Neuronal stem cell (in vitro differentiated cells): ENCODE measurements around the gene MYD88.

Experiments
- DNase-seq: peaks from one replicate; pipeline ENCODE4 v3.0.0-alpha.2; 2013; ENCODE audit warnings: low spot score
- H2AFZ ChIP-seq: one replicate; pipeline ENCODE4 v1.6.1; 2013; ENCODE audit warnings: mild to moderate bottlenecking, low read length, inconsistent platforms
- H2AK5ac ChIP-seq: 2 replicates; pipeline ENCODE4 v1.6.1; 2013; ENCODE audit warnings: low read depth, mild to moderate bottlenecking, inconsistent platforms, low read length, moderate library complexity, mixed read lengths
- H2BK120ac ChIP-seq: 2 replicates; pipeline ENCODE4 v1.6.1; 2013; ENCODE audit warnings: low read depth, mild to moderate bottlenecking, inconsistent platforms, low read length, moderate library complexity, mixed read lengths
- H2BK12ac ChIP-seq: one replicate; pipeline ENCODE4 v1.6.1; 2013; ENCODE audit warnings: low read length, inconsistent platforms
- H2BK15ac ChIP-seq: 2 replicates; pipeline ENCODE4 v1.6.1; 2013; ENCODE audit warnings: mild to moderate bottlenecking, low read length, inconsistent platforms, mixed read lengths
- H2BK5ac ChIP-seq: one replicate; pipeline ENCODE4 v1.6.1; 2013; ENCODE audit warnings: inconsistent platforms, mild to moderate bottlenecking, low read length, moderate library complexity
- H3K14ac ChIP-seq: one replicate; pipeline ENCODE4 v1.6.1; 2013; ENCODE audit warnings: low read length, inconsistent platforms
- H3K18ac ChIP-seq: 2 replicates; pipeline ENCODE4 v1.6.1; 2013; ENCODE audit warnings: low read length, inconsistent platforms
- H3K23ac ChIP-seq: 2 replicates; pipeline ENCODE4 v1.6.1; 2013; ENCODE audit warnings: low read depth, mild to moderate bottlenecking, mixed read lengths, low read length, inconsistent platforms; ENCODE audit not compliant: poor library complexity
- H3K27ac ChIP-seq: replicated peaks from 3 replicates; pipeline ENCODE4 v1.5.1; 2013; ENCODE audit warnings: low read length, inconsistent platforms
- H3K27me3 ChIP-seq, 3 experiments: 2 replicates each; pipeline ENCODE4 v1.6.1; 2013; ENCODE audit warnings: low read length in 3 of 3, mild to moderate bottlenecking in 2 of 3, inconsistent platforms in 1 of 3, low read depth in 1 of 3, mixed read lengths in 1 of 3, moderate library complexity in 1 of 3; ENCODE audit not compliant: control insufficient read depth in 3 of 3, insufficient read depth in 3 of 3
- H3K36me3 ChIP-seq, 2 donors: replicated peaks in 1 of 2; 2 replicates each; pipeline ENCODE4 v1.6.1; 2013; ENCODE audit warnings: low read length in 2 of 2; ENCODE audit not compliant: control insufficient read depth in 2 of 2, insufficient read depth in 2 of 2
- H3K4ac ChIP-seq: 2 replicates; pipeline ENCODE4 v1.6.1; 2013; ENCODE audit warnings: inconsistent platforms, mild to moderate bottlenecking, low read length, moderate library complexity
- H3K4me1 ChIP-seq, 2 donors: 1 replicate in 1 of 2; 2 replicates in 1 of 2; pipeline ENCODE4 v1.6.1; 2013; ENCODE audit warnings: low read length in 2 of 2, low read depth in 1 of 2; ENCODE audit not compliant: control insufficient read depth in 2 of 2, insufficient read depth in 1 of 2
- H3K4me2 ChIP-seq: one replicate; pipeline ENCODE4 v1.6.1; 2013; ENCODE audit warnings: mild to moderate bottlenecking, low read length, inconsistent platforms; ENCODE audit not compliant: insufficient read depth, poor library complexity, severe bottlenecking
- H3K4me3 ChIP-seq, 2 donors: 2 replicates each; pipeline ENCODE4 v1.5.1; 2013; ENCODE audit warnings: low read length in 2 of 2, mild to moderate bottlenecking in 2 of 2, inconsistent platforms in 1 of 2, moderate library complexity in 1 of 2
- H3K79me1 ChIP-seq: one replicate; pipeline ENCODE4 v1.6.1; 2013; ENCODE audit warnings: low read depth, mild to moderate bottlenecking, inconsistent platforms, low read length, moderate library complexity
- H3K9ac ChIP-seq: one replicate; pipeline ENCODE4 v1.6.1; 2013; ENCODE audit warnings: mild to moderate bottlenecking, low read depth, low read length, inconsistent platforms; ENCODE audit not compliant: poor library complexity
- H3K9me3 ChIP-seq, 2 donors: replicated peaks in 1 of 2; 2 replicates each; pipeline versions ENCODE3 to v1.6.1; 2013; ENCODE audit warnings: low read length in 2 of 2, mild to moderate bottlenecking in 2 of 2, inconsistent platforms in 1 of 2, low read depth in 1 of 2, mixed read lengths in 1 of 2, moderate library complexity in 1 of 2; ENCODE audit not compliant: control insufficient read depth in 2 of 2, insufficient read depth in 1 of 2
- H4K8ac ChIP-seq: one replicate; pipeline ENCODE4 v1.6.1; 2013; ENCODE audit warnings: low read depth, mild to moderate bottlenecking, inconsistent platforms, low read length, moderate library complexity
- H4K91ac ChIP-seq: one replicate; pipeline ENCODE4 v1.6.1; 2013; ENCODE audit warnings: low read length, low read depth, mild to moderate bottlenecking, inconsistent platforms; ENCODE audit not compliant: poor library complexity
- WGBS, 2 donors: extraction: QIAGEN DNeasy Blood & Tissue Kit; methylation state at CpG; one replicate each; pipeline ENCODE4 v1.1.7; 2013; ENCODE audit warnings: missing lambda C conversion rate in 2 of 2, mixed read lengths in 1 of 2; ENCODE audit not compliant: insufficient read length in 2 of 2, insufficient replicate concordance in 1 of 2; ENCODE audit errors: extremely low coverage in 2 of 2; 5-methylcytosine and 5-hydroxymethylcytosine counted together

MYD88 gene

GRCh38 chr3:38149708-38150107, 11.2 kb downstream of the MYD88 start:
- no peaks in the 10 kb centered on the region for H3K27me3 ChIP-seq
- no peak overlapping the region for H3K4me2 ChIP-seq
- no peak overlapping the region for H2BK12ac ChIP-seq
- no peak overlapping the region for H2BK120ac ChIP-seq
- no peak overlapping the region for H2AFZ ChIP-seq
- H3K9ac ChIP-seq, result no peak overlapping the region
- no peak overlapping the region for H3K4me3 ChIP-seq
- WGBS, 2 donors, result no CpG with 5 or more reads among the region's 3 CpGs
- no peak overlapping the region for H2AK5ac ChIP-seq
- no peak overlapping the region for H3K18ac ChIP-seq
- no peak overlapping the region for H2BK15ac ChIP-seq
- no peak overlapping the region for H3K27ac ChIP-seq
- DNase-seq, result no peak
- no peak overlapping the region for H2BK5ac ChIP-seq
- H3K79me1 ChIP-seq, result no peaks in the 10 kb centered on the region
- no peak overlapping the region for H3K14ac ChIP-seq
- peak overlapping the region; percentile 50 for H4K91ac ChIP-seq
- H4K8ac ChIP-seq, result no peak overlapping the region
- H3K4ac ChIP-seq, result no peak overlapping the region
- no peak overlapping the region for H3K23ac ChIP-seq
- H3K9me3 ChIP-seq, result peaks cover 3% of the 10 kb centered on the region in 2 donors
- H3K36me3 ChIP-seq, result no peaks in the 10 kb centered on the region
- H3K4me1 ChIP-seq, result no peaks in the 10 kb centered on the region

DNA sequence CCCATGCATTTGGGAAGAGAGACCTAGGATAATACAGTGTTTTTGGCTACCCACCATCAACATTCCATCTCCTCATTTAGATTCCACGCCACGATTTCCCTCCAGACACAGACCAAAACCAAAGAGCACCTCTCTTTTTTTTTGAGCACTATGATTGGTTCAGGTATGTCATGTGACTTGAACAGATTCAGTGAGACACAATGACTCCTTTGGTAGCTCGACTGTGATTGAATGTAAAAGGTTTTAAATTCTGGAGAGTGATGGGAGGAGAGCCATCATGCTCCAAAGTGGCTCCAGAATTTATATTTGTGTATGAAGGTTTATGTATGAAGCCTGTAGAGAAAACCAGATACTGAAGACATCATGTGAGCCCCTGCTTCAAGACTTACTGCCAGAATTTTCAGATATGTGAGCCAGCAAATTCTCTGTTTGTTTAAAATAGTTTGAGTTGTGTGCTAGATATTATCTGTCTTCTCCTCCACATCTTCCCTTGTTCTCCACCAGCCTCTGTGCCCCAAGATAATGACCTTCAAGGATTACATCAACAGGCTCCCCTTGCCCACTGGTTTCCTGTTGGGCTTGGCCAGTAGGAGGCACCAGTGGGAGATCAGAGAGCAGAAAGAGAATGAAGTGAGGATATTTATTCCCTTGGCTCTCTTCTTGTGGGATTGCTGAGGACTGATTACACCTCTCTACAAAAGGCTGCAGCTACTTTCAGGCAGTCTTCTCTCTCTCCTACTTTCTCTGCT, 12.5 kb downstream of the MYD88 start:
- Histone ChIP-seq H3K18ac (no peak overlapping the region), H2BK12ac (no peak overlapping the region), H3K23ac (no peak overlapping the region), H3K9me3 (peaks cover 3% of the 10 kb centered on the region in 2 donors), H3K9ac (no peak overlapping the region), H3K79me1 (no peaks in the 10 kb centered on the region), H3K4me2 (no peak overlapping the region), H2BK15ac (no peak overlapping the region), H2BK120ac (no peak overlapping the region), H3K27ac (no peak overlapping the region), H4K8ac (no peak overlapping the region), H3K27me3 (no peaks in the 10 kb centered on the region), H4K91ac (no peak overlapping the region), H3K14ac (no peak overlapping the region), H2AK5ac (no peak overlapping the region), H2AFZ (peak overlapping the region; percentile 32), H2BK5ac (no peak overlapping the region), H3K36me3 (no peaks in the 10 kb centered on the region), H3K4me1 (no peaks in the 10 kb centered on the region), H3K4ac (no peak overlapping the region), H3K4me3 (no peak overlapping the region)
- DNase-seq, result no peak
- no CpG with 5 or more reads among the region's 3 CpGs for WGBS, 2 donors

- no peak overlapping the region for H2BK5ac ChIP-seq
- H3K23ac ChIP-seq, result no peak overlapping the region
- H2BK12ac ChIP-seq, result no peak overlapping the region
- H3K18ac ChIP-seq, result no peak overlapping the region
- H2AK5ac ChIP-seq, result no peak overlapping the region
- DNase-seq, result no peak
- H3K79me1 ChIP-seq, result no peaks in the 10 kb centered on the region
- H2BK120ac ChIP-seq, result no peak overlapping the region
- no peak overlapping the region for H3K4ac ChIP-seq
- no peak overlapping the region for H3K14ac ChIP-seq
- H2AFZ ChIP-seq, result no peak overlapping the region
- H3K27me3 ChIP-seq, result no peaks in the 10 kb centered on the region
- H3K4me2 ChIP-seq, result no peak overlapping the region
- H3K9me3 ChIP-seq, result peaks cover 0 to 2% of the 10 kb centered on the region in 2 donors
- no peaks in the 10 kb centered on the region for H3K36me3 ChIP-seq
- no peak overlapping the region for H4K91ac ChIP-seq
- no peak overlapping the region for H2BK15ac ChIP-seq
- WGBS, 2 donors, result no CpG with 5 or more reads among the region's 3 CpGs
- H3K9ac ChIP-seq, result no peak overlapping the region
- no peak overlapping the region for H3K27ac ChIP-seq
- no peak overlapping the region for H3K4me3 ChIP-seq
- H3K4me1 ChIP-seq, result no peaks in the 10 kb centered on the region
- no peak overlapping the region for H4K8ac ChIP-seq
Observed at GRCh38 chr3:38151667-38152265, 13.3 kb downstream of the MYD88 start.

GRCh38 chr3:38152609-38153008, 14.1 kb downstream of the MYD88 start:
- Histone ChIP-seq H2BK12ac (no peak overlapping the region), H3K36me3 (no peaks in the 10 kb centered on the region), H2BK5ac (no peak overlapping the region), H4K8ac (no peak overlapping the region), H3K79me1 (no peaks in the 10 kb centered on the region), H4K91ac (no peak overlapping the region), H3K4ac (no peak overlapping the region), H2AFZ (peak overlapping the region; percentile 48), H3K4me2 (no peak overlapping the region), H2BK15ac (no peak overlapping the region), H3K27ac (no peak overlapping the region), H3K9ac (no peak overlapping the region), H2AK5ac (no peak overlapping the region), H3K4me3 (no peak overlapping the region), H3K23ac (no peak overlapping the region), H3K18ac (no peak overlapping the region), H3K4me1 (no peaks in the 10 kb centered on the region), H3K27me3 (no peaks in the 10 kb centered on the region), H3K9me3 (no peaks in the 10 kb centered on the region), H2BK120ac (no peak overlapping the region), H3K14ac (no peak overlapping the region)
- DNase-seq, result no peak
- no CpG with 5 or more reads among the region's 2 CpGs for WGBS, 2 donors
